CD14-positive monocyte (primary cell): Measurements from ENCODE around the gene TBX6. TPM values are rescaled to one million over a fixed set of nuclear protein-coding genes. Genes with fewer than 3 reads are reported as not detected.

ENCODE experiments used
- DNase-seq, 3 donors: peaks; one replicate each; pipeline ENCODE4 v3.0.0-alpha.2; 2011 to 2022
- H2AFZ ChIP-seq: 2 replicates; pipeline ENCODE4 v1.6.0; 2012; ENCODE audit warnings: mild to moderate bottlenecking, low read depth, low read length, inconsistent platforms; ENCODE audit not compliant: insufficient read depth, poor library complexity, severe bottlenecking
- H3K27ac ChIP-seq, 2 donors: 1 replicate in 1 of 2; 2 replicates in 1 of 2; pipeline ENCODE4 v1.5.1; 2012 to 2013; ENCODE audit warnings: low read length in 2 of 2, control low read depth in 1 of 2, inconsistent platforms in 1 of 2, low read depth in 1 of 2, mild to moderate bottlenecking in 1 of 2
- H3K27me3 ChIP-seq, 2 donors: one replicate each; pipeline versions ENCODE4 v1.6.0 to v1.6.1; 2011 to 2013; ENCODE audit warnings: low read length in 2 of 2; ENCODE audit not compliant: control insufficient read depth in 2 of 2, insufficient read depth in 2 of 2
- H3K36me3 ChIP-seq, 2 donors: replicated peaks in 1 of 2; 1 replicate in 1 of 2; 2 replicates in 1 of 2; pipeline versions ENCODE4 v1.5.1 to v1.6.1; 2012 to 2013; ENCODE audit warnings: low read length in 2 of 2, control low read depth in 1 of 2, inconsistent platforms in 1 of 2, mild to moderate bottlenecking in 1 of 2; ENCODE audit not compliant: insufficient read depth in 2 of 2, control insufficient read depth in 1 of 2
- H3K4me1 ChIP-seq, 2 donors: 1 replicate in 1 of 2; 2 replicates in 1 of 2; pipeline versions ENCODE4 v1.5.1 to v1.6.1; 2012 to 2013; ENCODE audit warnings: low read length in 2 of 2, control low read depth in 1 of 2, inconsistent platforms in 1 of 2, mild to moderate bottlenecking in 1 of 2, moderate library complexity in 1 of 2; ENCODE audit not compliant: insufficient read depth in 2 of 2, control insufficient read depth in 1 of 2
- H3K4me2 ChIP-seq: replicated peaks from 2 replicates; pipeline ENCODE3; 2012; ENCODE audit warnings: low read length, moderate library complexity, mild to moderate bottlenecking; ENCODE audit not compliant: poor library complexity, severe bottlenecking; ENCODE audit errors: extremely low read depth
- H3K4me3 ChIP-seq, 3 experiments: fragments of 200-600 bp in 1 of 3; sonication (generic) in 1 of 3; replicated peaks in 1 of 3; 1 replicate in 2 of 3; 2 replicates in 1 of 3; pipeline ENCODE4 v1.5.1; 2011 to 2013; ENCODE audit warnings: low read length in 3 of 3, mild to moderate bottlenecking in 3 of 3, control low read depth in 2 of 3, low read depth in 2 of 3, inconsistent platforms in 1 of 3, moderate library complexity in 1 of 3
- H3K79me2 ChIP-seq: 2 replicates; pipeline ENCODE4 v1.6.0; 2012; ENCODE audit warnings: mild to moderate bottlenecking, control low read depth, inconsistent platforms, low read length, moderate library complexity; ENCODE audit not compliant: insufficient read depth
- H3K9ac ChIP-seq: 2 replicates; pipeline ENCODE4 v1.6.0; 2017; ENCODE audit warnings: low read length, mild to moderate bottlenecking; ENCODE audit not compliant: insufficient read depth, poor library complexity, severe bottlenecking
- H3K9me3 ChIP-seq, 2 donors: replicated peaks in 1 of 2; 1 replicate in 1 of 2; 2 replicates in 1 of 2; pipeline versions ENCODE4 v1.5.1 to v1.6.1; 2012 to 2013; ENCODE audit warnings: low read length in 2 of 2, control low read depth in 1 of 2; ENCODE audit not compliant: control insufficient read depth in 1 of 2, insufficient read depth in 1 of 2
- H4K20me1 ChIP-seq: 2 replicates; pipeline ENCODE4 v1.6.0; 2012; ENCODE audit warnings: mild to moderate bottlenecking, low read length, control low read depth, moderate library complexity; ENCODE audit not compliant: insufficient read depth
- H3K27ac Mint-ChIP-seq, 7 donors: one replicate each; pipeline ENCODE4 v1.8.0; 2020; ENCODE audit warnings: mild to moderate bottlenecking in 7 of 7, mixed read lengths in 7 of 7, moderate library complexity in 6 of 7, inconsistent platforms in 2 of 7
- H3K27me3 Mint-ChIP-seq, 3 donors: one replicate each; pipeline ENCODE4 v1.8.0; 2021 to 2022; ENCODE audit warnings: low read depth in 3 of 3, mild to moderate bottlenecking in 3 of 3, mixed read lengths in 3 of 3, moderate library complexity in 3 of 3, inconsistent platforms in 1 of 3
- H3K36me3 Mint-ChIP-seq, 2 donors: one replicate each; pipeline ENCODE4 v1.8.0; 2020; ENCODE audit warnings: mixed read lengths in 2 of 2, inconsistent platforms in 1 of 2, mild to moderate bottlenecking in 1 of 2
- H3K4me1 Mint-ChIP-seq: one replicate; pipeline ENCODE4 v1.8.0; 2020; ENCODE audit warnings: mild to moderate bottlenecking, mixed read lengths
- H3K4me3 Mint-ChIP-seq, 2 donors: one replicate each; pipeline ENCODE4 v1.8.0; 2020; ENCODE audit warnings: mild to moderate bottlenecking in 2 of 2, mixed read lengths in 2 of 2, moderate library complexity in 1 of 2
- H3K9me3 Mint-ChIP-seq, 7 donors: one replicate each; pipeline ENCODE4 v1.8.0; 2020 to 2022; ENCODE audit warnings: mixed read lengths in 7 of 7, mild to moderate bottlenecking in 6 of 7, moderate library complexity in 6 of 7, inconsistent platforms in 2 of 7
- WGBS: methylation state at CpG from one replicate; pipeline ENCODE4 v1.1.5; 2013; ENCODE audit warnings: missing lambda C conversion rate; ENCODE audit not compliant: insufficient coverage; 5-methylcytosine and 5-hydroxymethylcytosine counted together
- intact Hi-C, 2 donors: fragments of 100-400 bp; cut with micrococcal nuclease; formaldehyde crosslinking; loops; one replicate each; pipeline versions ENCODE4 v1.15.0 to v1.15.1; 2023
- polyA plus RNA-seq, 3 donors: library from polyadenylated mRNA; depleted of rRNA in 1 of 3; unstranded in 2 of 3; stranded (reverse) in 1 of 3; fragments of 300-500 nt in 2 of 3; fragments of >200 nt in 1 of 3; fragmentation: Illumina TruSeq in 2 of 3; gene quantifications; 1 replicate in 2 of 3; 2 replicates in 1 of 3; pipeline ENCODE4 v1.2.3, GENCODE V29; 2012 to 2021
- TF ChIP-seq, protein P1 (sequence below): fragments of 200-600 bp; IDR thresholded peaks from one replicate; pipeline ENCODE4 v1.8.0; 2022; ENCODE audit warnings: antibody characterized with exemption, mild to moderate bottlenecking

The TBX6 gene
- polyA plus RNA-seq, 3 donors: 0.10 to 0.65 (median 0.11) TPM

DNA sequence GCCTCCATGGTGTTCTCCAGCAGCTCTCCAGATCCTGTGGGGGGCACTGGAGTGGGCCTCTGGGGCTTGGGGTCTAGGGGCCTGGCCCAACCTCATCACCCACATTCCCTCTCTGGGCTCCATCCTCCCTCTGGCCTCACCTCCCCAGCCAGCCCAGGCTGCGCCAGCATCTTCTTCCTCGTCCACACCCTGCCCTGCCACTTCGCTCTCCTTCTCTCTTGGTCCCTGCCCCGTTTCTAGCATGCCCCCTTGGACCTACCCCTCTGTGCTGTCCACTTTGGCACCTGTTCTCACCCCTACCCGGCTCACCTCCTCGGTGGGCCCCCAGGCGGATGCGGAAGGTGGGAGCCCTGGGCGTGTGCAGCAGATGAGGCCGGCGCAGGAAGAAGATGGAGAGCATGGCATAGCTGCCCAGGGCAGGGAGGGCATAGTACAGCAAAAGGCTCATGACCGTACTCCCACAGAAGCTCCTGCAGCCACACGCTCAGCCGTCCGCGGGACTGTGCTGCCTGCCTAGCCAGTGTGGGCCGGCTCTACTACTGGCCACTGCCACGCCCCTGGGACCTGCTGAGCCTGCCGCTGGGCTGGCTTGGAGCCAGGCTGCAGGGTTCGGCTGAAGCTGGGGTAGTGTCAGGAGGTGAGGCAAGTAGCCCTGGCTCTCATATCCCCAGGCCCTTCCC lies 21.4 kb upstream of the TBX6 start, which contains the start of gene GDPD3:
TSS of gene GDPD3 (minus strand) at position 507 of the 680 bp plus-strand sequence. CDS start at position 448, 59 bp downstream.
- peak within 1 kb of the TSS in 1 of 2 donors; percentile 20 for H3K27ac ChIP-seq
- H3K4me2 ChIP-seq: no peak within 1 kb of the TSS
- no peak within 1 kb of the TSS for H3K9ac ChIP-seq
- TF ChIP-seq, protein P1, sequence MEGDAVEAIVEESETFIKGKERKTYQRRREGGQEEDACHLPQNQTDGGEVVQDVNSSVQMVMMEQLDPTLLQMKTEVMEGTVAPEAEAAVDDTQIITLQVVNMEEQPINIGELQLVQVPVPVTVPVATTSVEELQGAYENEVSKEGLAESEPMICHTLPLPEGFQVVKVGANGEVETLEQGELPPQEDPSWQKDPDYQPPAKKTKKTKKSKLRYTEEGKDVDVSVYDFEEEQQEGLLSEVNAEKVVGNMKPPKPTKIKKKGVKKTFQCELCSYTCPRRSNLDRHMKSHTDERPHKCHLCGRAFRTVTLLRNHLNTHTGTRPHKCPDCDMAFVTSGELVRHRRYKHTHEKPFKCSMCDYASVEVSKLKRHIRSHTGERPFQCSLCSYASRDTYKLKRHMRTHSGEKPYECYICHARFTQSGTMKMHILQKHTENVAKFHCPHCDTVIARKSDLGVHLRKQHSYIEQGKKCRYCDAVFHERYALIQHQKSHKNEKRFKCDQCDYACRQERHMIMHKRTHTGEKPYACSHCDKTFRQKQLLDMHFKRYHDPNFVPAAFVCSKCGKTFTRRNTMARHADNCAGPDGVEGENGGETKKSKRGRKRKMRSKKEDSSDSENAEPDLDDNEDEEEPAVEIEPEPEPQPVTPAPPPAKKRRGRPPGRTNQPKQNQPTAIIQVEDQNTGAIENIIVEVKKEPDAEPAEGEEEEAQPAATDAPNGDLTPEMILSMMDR: peak; percentile 24
- peak within 1 kb of the TSS in 1 of 7 donors; percentile 58 for H3K27ac Mint-ChIP-seq
- H4K20me1 ChIP-seq: no peaks in the 10 kb centered on the region
- H3K4me1 ChIP-seq: no peaks in the 10 kb centered on the region
- H2AFZ ChIP-seq: no peak within 1 kb of the TSS
- H3K9me3 Mint-ChIP-seq: peaks cover 0 to 5% (median 0%) of the 10 kb centered on the region in 7 donors
- peaks cover 7% of the 10 kb centered on the region for H3K4me1 Mint-ChIP-seq
- peaks cover 0 to 1% (median 0%) of the 10 kb centered on the region in 3 donors for H3K27me3 Mint-ChIP-seq
- H3K27me3 ChIP-seq: no peaks in the 10 kb centered on the region
- intact Hi-C loops: no loop called here
- peaks cover 49 to 90% of the 10 kb centered on the region in 2 donors for H3K36me3 Mint-ChIP-seq
- H3K79me2 ChIP-seq: no peaks in the 10 kb centered on the region
- no peaks in the 10 kb centered on the region for H3K9me3 ChIP-seq
- H3K4me3 Mint-ChIP-seq: no peak within 1 kb of the TSS
- 90% methylated on average over 17 of the region's 20 CpGs for whole genome bisulfite sequencing
- DNase-seq: no peak
- H3K4me3 ChIP-seq: no peak within 1 kb of the TSS
- peaks cover 38 to 64% of the 10 kb centered on the region in 2 donors for H3K36me3 ChIP-seq

DNA sequence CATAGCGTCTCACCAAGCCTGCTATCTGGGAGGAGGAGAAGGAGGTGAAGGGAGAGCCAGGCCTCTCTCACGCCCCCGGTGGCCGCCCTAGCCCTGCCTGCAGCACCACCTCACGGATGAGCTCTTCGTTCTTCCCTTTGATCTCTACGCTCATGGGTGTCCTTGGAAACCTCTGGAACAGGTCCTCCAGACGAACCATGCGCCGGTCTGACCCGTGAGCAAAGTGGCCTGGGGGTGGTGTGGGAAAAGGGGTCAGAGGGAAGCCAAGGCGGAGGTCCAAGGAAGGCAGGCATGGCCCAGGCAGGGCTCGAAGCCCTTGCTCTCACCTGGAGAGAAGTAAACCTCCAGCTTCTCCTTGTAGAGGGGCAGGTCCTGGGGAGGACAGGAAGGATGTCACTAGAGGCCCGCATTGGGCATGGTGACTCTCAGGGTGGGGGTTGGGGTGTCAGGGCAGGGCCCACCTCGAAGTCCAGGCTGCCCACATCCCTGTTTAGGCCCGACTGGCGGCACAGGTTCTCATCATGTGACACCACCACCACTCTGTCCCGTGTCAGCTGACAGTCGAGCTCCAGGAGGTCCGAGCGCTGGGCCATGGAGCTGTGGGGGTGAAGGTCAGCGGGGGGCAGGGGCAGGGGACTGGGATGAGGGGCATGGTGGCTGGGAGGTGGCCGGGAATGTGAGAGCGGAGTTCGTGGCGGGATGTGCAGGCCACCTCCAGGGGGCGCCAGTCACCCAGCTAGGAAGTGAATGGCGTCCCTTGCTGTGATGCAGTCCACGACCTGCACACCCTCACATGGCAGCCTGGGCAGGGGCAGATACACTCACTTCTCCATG lies 20.7 kb upstream of the TBX6 start:
- Mint-ChIP-seq H3K27ac (peak overlapping the region in 1 of 7 donors; percentile 58), H3K4me1 (peaks cover 7% of the 10 kb centered on the region), H3K4me3 (no peak overlapping the region), H3K9me3 (peaks cover 0 to 5% (median 0%) of the 10 kb centered on the region in 7 donors), H3K27me3 (peaks cover 0 to 1% (median 0%) of the 10 kb centered on the region in 3 donors), H3K36me3 (peaks cover 51 to 90% of the 10 kb centered on the region in 2 donors)
- intact Hi-C loops: no loop called here
- no peak overlapping the region for H3K4me3 ChIP-seq
- 92% methylated on average over 17 of the region's 29 CpGs for WGBS
- H3K79me2 ChIP-seq: no peaks in the 10 kb centered on the region
- H3K36me3 ChIP-seq: peaks cover 35 to 64% of the 10 kb centered on the region in 2 donors
- no peaks in the 10 kb centered on the region for H3K27me3 ChIP-seq
- no peaks in the 10 kb centered on the region for H3K9me3 ChIP-seq
- H3K9ac ChIP-seq: no peak overlapping the region
- no peaks in the 10 kb centered on the region for H3K4me1 ChIP-seq
- H3K27ac ChIP-seq: no peak overlapping the region
- no peak overlapping the region for H2AFZ ChIP-seq
- peak; percentile 36 to 53 (median 37) for DNase-seq
- TF ChIP-seq, protein P1: peak; percentile 68
- H3K4me2 ChIP-seq: no peak overlapping the region
- no peaks in the 10 kb centered on the region for H4K20me1 ChIP-seq
